ENCODE results near the gene CTR9.

- TF ChIP-seq, protein P1, sequence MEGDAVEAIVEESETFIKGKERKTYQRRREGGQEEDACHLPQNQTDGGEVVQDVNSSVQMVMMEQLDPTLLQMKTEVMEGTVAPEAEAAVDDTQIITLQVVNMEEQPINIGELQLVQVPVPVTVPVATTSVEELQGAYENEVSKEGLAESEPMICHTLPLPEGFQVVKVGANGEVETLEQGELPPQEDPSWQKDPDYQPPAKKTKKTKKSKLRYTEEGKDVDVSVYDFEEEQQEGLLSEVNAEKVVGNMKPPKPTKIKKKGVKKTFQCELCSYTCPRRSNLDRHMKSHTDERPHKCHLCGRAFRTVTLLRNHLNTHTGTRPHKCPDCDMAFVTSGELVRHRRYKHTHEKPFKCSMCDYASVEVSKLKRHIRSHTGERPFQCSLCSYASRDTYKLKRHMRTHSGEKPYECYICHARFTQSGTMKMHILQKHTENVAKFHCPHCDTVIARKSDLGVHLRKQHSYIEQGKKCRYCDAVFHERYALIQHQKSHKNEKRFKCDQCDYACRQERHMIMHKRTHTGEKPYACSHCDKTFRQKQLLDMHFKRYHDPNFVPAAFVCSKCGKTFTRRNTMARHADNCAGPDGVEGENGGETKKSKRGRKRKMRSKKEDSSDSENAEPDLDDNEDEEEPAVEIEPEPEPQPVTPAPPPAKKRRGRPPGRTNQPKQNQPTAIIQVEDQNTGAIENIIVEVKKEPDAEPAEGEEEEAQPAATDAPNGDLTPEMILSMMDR (IDR thresholded peaks at IDR 0.05; ENCODE audit: low read depth, low read length), result no peak
- TF ChIP-seq, protein P2, sequence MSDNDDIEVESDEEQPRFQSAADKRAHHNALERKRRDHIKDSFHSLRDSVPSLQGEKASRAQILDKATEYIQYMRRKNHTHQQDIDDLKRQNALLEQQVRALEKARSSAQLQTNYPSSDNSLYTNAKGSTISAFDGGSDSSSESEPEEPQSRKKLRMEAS (IDR thresholded peaks at IDR 0.05; ENCODE audit: low read depth, low read length), result no peak
- no peak for TF ChIP-seq POLR2A (IDR thresholded peaks at IDR 0.05; ENCODE audit: extremely low read depth, insufficient read length)
Measured at GRCh38 chr11:10824888-10825287, 73.8 kb downstream of the CTR9 start.

All from NB4 (cell line).